DND-41 (cell line): ENCODE measurements around the gene YEATS2.

Experiments
- CTCF ChIP-seq: IDR thresholded peaks from 2 replicates; pipeline ENCODE4 v1.5.1; 2012; ENCODE audit warnings: borderline replicate concordance, low read length, moderate library complexity, mild to moderate bottlenecking; ENCODE audit not compliant: poor library complexity, severe bottlenecking; ENCODE audit errors: extremely low read depth
- EZH2 ChIP-seq: IDR thresholded peaks from 3 replicates; pipeline ENCODE4 v1.6.1; 2012; ENCODE audit warnings: borderline replicate concordance, low read depth, mild to moderate bottlenecking, moderate library complexity, low read length, inconsistent platforms; ENCODE audit not compliant: severe bottlenecking

GRCh38 chr3:183800243-183800863 lies 102.8 kb downstream of the YEATS2 start:
- no peak for TF ChIP-seq CTCF
- no peak for TF ChIP-seq EZH2
